ENCODE measurements around the gene MMS22L. TPM values are rescaled to one million over a fixed set of nuclear protein-coding genes. Genes with fewer than 3 reads are reported as not detected.

Gene MMS22L
- polyA plus RNA-seq, 4 donors = 0.54 to 13.3 (median 2.6) TPM

- no peak overlapping the region for H3K27ac ChIP-seq (ENCODE audit: low read depth in 1 of 3, low read length in 2 of 3)
- FAIRE-seq (no peak), DNase-seq (no peak)
- peaks cover 0 to 5% (median 0%) of the 10 kb centered on the region in 3 donors for H3K27me3 ChIP-seq (ENCODE audit: control insufficient read depth in 3 of 3, insufficient read depth in 3 of 3, low read length in 3 of 3)
- H3K9me3 ChIP-seq (ENCODE audit: control insufficient read depth in 2 of 2, insufficient read depth in 1 of 2, low read depth in 1 of 2, low read length in 1 of 2) = peaks cover 0 to 1% of the 10 kb centered on the region in 2 donors
- H3K4me1 ChIP-seq (ENCODE audit: control insufficient read depth in 3 of 3, insufficient read depth in 2 of 3, low read depth in 1 of 3, low read length in 2 of 3) = no peaks in the 10 kb centered on the region
- no peaks in the 10 kb centered on the region for H3K36me3 ChIP-seq (ENCODE audit: control insufficient read depth in 3 of 3, insufficient read depth in 2 of 3, low read depth in 1 of 3, low read length in 3 of 3)
- 48 to 64% (median 55%) methylated on average over 3 of the region's 3 CpGs for WGBS, 3 donors
- H3K4me3 ChIP-seq (ENCODE audit: low read depth in 1 of 3, low read length in 3 of 3) = no peak overlapping the region
These were observed 11.4 kb upstream of the MMS22L start for GRCh38 chr6:97294451-97294850.

GRCh38 chr6:97293198-97293696 is 10.2 kb upstream of the MMS22L start:
- no peaks in the 10 kb centered on the region for H3K36me3 ChIP-seq (ENCODE audit: control insufficient read depth in 3 of 3, insufficient read depth in 2 of 3, low read depth in 1 of 3, low read length in 3 of 3)
- H3K9me3 ChIP-seq (ENCODE audit: control insufficient read depth in 2 of 2, insufficient read depth in 1 of 2, low read depth in 1 of 2, low read length in 1 of 2) = peaks cover 0 to 6% of the 10 kb centered on the region in 2 donors
- WGBS, 3 donors = 79 to 88% (median 85%) methylated on average over 2 of the region's 2 CpGs
- DNase-seq (peak in 1 of 2 donors; percentile 3), FAIRE-seq (no peak)
- H3K27ac ChIP-seq (ENCODE audit: low read depth in 1 of 3, low read length in 2 of 3) = no peak overlapping the region
- peaks cover 0 to 5% (median 0%) of the 10 kb centered on the region in 3 donors for H3K27me3 ChIP-seq (ENCODE audit: control insufficient read depth in 3 of 3, insufficient read depth in 3 of 3, low read length in 3 of 3)
- no peaks in the 10 kb centered on the region for H3K4me1 ChIP-seq (ENCODE audit: control insufficient read depth in 3 of 3, insufficient read depth in 2 of 3, low read depth in 1 of 3, low read length in 2 of 3)
- H3K4me3 ChIP-seq (ENCODE audit: low read depth in 1 of 3, low read length in 3 of 3) = no peak overlapping the region

GRCh38 chr6:97292671-97293070 is 9.7 kb upstream of the MMS22L start:
- Histone ChIP-seq H3K27ac (ENCODE audit: low read depth in 1 of 3, low read length in 2 of 3) (no peak overlapping the region), H3K36me3 (ENCODE audit: control insufficient read depth in 3 of 3, insufficient read depth in 2 of 3, low read depth in 1 of 3, low read length in 3 of 3) (no peaks in the 10 kb centered on the region), H3K4me1 (ENCODE audit: control insufficient read depth in 3 of 3, insufficient read depth in 2 of 3, low read depth in 1 of 3, low read length in 2 of 3) (no peaks in the 10 kb centered on the region), H3K4me3 (ENCODE audit: low read depth in 1 of 3, low read length in 3 of 3) (no peak overlapping the region), H3K9me3 (ENCODE audit: control insufficient read depth in 2 of 2, insufficient read depth in 1 of 2, low read depth in 1 of 2, low read length in 1 of 2) (peaks cover 0 to 6% of the 10 kb centered on the region in 2 donors), H3K27me3 (ENCODE audit: control insufficient read depth in 3 of 3, insufficient read depth in 3 of 3, low read length in 3 of 3) (peaks cover 0 to 3% (median 0%) of the 10 kb centered on the region in 3 donors)
- 36 to 54% (median 50%) methylated on average over 1 of the region's 1 CpG for WGBS, 3 donors
- no peak for DNase-seq
- no peak for FAIRE-seq

GRCh38 chr6:97291896-97292295 is 8.9 kb upstream of the MMS22L start:
- H3K9me3 ChIP-seq (ENCODE audit: control insufficient read depth in 2 of 2, insufficient read depth in 1 of 2, low read depth in 1 of 2, low read length in 1 of 2) = peaks cover 0 to 6% of the 10 kb centered on the region in 2 donors
- DNase-seq (no peak), FAIRE-seq (no peak)
- peaks cover 0 to 3% (median 0%) of the 10 kb centered on the region in 3 donors for H3K27me3 ChIP-seq (ENCODE audit: control insufficient read depth in 3 of 3, insufficient read depth in 3 of 3, low read length in 3 of 3)
- H3K4me1 ChIP-seq (ENCODE audit: control insufficient read depth in 3 of 3, insufficient read depth in 2 of 3, low read depth in 1 of 3, low read length in 2 of 3) = no peaks in the 10 kb centered on the region
- no peak overlapping the region for H3K27ac ChIP-seq (ENCODE audit: low read depth in 1 of 3, low read length in 2 of 3)
- WGBS, 3 donors = 77 to 84% (median 83%) methylated on average over 4 of the region's 4 CpGs
- H3K4me3 ChIP-seq (ENCODE audit: low read depth in 1 of 3, low read length in 3 of 3) = no peak overlapping the region
- H3K36me3 ChIP-seq (ENCODE audit: control insufficient read depth in 3 of 3, insufficient read depth in 2 of 3, low read depth in 1 of 3, low read length in 3 of 3) = no peaks in the 10 kb centered on the region

- DNase-seq (no peak), FAIRE-seq (no peak)
- Histone ChIP-seq H3K9me3 (ENCODE audit: control insufficient read depth in 2 of 2, insufficient read depth in 1 of 2, low read depth in 1 of 2, low read length in 1 of 2) (peaks cover 0 to 6% of the 10 kb centered on the region in 2 donors), H3K4me1 (ENCODE audit: control insufficient read depth in 3 of 3, insufficient read depth in 2 of 3, low read depth in 1 of 3, low read length in 2 of 3) (no peaks in the 10 kb centered on the region), H3K36me3 (ENCODE audit: control insufficient read depth in 3 of 3, insufficient read depth in 2 of 3, low read depth in 1 of 3, low read length in 3 of 3) (no peaks in the 10 kb centered on the region), H3K4me3 (ENCODE audit: low read depth in 1 of 3, low read length in 3 of 3) (no peak overlapping the region), H3K27me3 (ENCODE audit: control insufficient read depth in 3 of 3, insufficient read depth in 3 of 3, low read length in 3 of 3) (no peaks in the 10 kb centered on the region), H3K27ac (ENCODE audit: low read depth in 1 of 3, low read length in 2 of 3) (no peak overlapping the region)
- 83 to 93% (median 90%) methylated on average over 4 of the region's 4 CpGs for WGBS, 3 donors
These were observed 6.3 kb upstream of the MMS22L start for GRCh38 chr6:97289332-97289731.

GRCh38 chr6:97288188-97288587 is 5.2 kb upstream of the MMS22L start:
- Histone ChIP-seq H3K27ac (ENCODE audit: low read depth in 1 of 3, low read length in 2 of 3) (no peak overlapping the region), H3K27me3 (ENCODE audit: control insufficient read depth in 3 of 3, insufficient read depth in 3 of 3, low read length in 3 of 3) (no peaks in the 10 kb centered on the region), H3K4me3 (ENCODE audit: low read depth in 1 of 3, low read length in 3 of 3) (no peak overlapping the region), H3K36me3 (ENCODE audit: control insufficient read depth in 3 of 3, insufficient read depth in 2 of 3, low read depth in 1 of 3, low read length in 3 of 3) (no peaks in the 10 kb centered on the region), H3K9me3 (ENCODE audit: control insufficient read depth in 2 of 2, insufficient read depth in 1 of 2, low read depth in 1 of 2, low read length in 1 of 2) (peaks cover 0 to 6% of the 10 kb centered on the region in 2 donors), H3K4me1 (ENCODE audit: control insufficient read depth in 3 of 3, insufficient read depth in 2 of 3, low read depth in 1 of 3, low read length in 2 of 3) (no peaks in the 10 kb centered on the region)
- DNase-seq = peak in 1 of 2 donors; percentile 4
- no peak for FAIRE-seq

GRCh38 chr6:97282238-97282725 is 734 bp downstream of the MMS22L start:
- H3K27me3 ChIP-seq (ENCODE audit: control insufficient read depth in 3 of 3, insufficient read depth in 3 of 3, low read length in 3 of 3) = no peaks in the 10 kb centered on the region
- FAIRE-seq (no peak), DNase-seq (peak in 1 of 2 donors; percentile 29)
- H3K27ac ChIP-seq (ENCODE audit: low read depth in 1 of 3, low read length in 2 of 3) = peak overlapping the region in 2 of 3 donors; percentile 66 to 70
- peaks cover 0 to 7% (median 0%) of the 10 kb centered on the region in 3 donors for H3K36me3 ChIP-seq (ENCODE audit: control insufficient read depth in 3 of 3, insufficient read depth in 2 of 3, low read depth in 1 of 3, low read length in 3 of 3)
- WGBS, 3 donors = 1% methylated on average over 12 to 13 of the region's 13 CpGs
- peaks cover 0 to 3% (median 3%) of the 10 kb centered on the region in 3 donors for H3K4me1 ChIP-seq (ENCODE audit: control insufficient read depth in 3 of 3, insufficient read depth in 2 of 3, low read depth in 1 of 3, low read length in 2 of 3)
- peak overlapping the region; percentile 62 to 93 (median 82) for H3K4me3 ChIP-seq (ENCODE audit: low read depth in 1 of 3, low read length in 3 of 3)
- H3K9me3 ChIP-seq (ENCODE audit: control insufficient read depth in 2 of 2, insufficient read depth in 1 of 2, low read depth in 1 of 2, low read length in 1 of 2) = no peaks in the 10 kb centered on the region

GRCh38 chr6:97280766-97281165 is 2.2 kb downstream of the MMS22L start:
- DNase-seq (no peak), FAIRE-seq (no peak)
- Histone ChIP-seq H3K36me3 (ENCODE audit: control insufficient read depth in 3 of 3, insufficient read depth in 2 of 3, low read depth in 1 of 3, low read length in 3 of 3) (peaks cover 0 to 8% (median 3%) of the 10 kb centered on the region in 3 donors), H3K27me3 (ENCODE audit: control insufficient read depth in 3 of 3, insufficient read depth in 3 of 3, low read length in 3 of 3) (no peaks in the 10 kb centered on the region), H3K4me3 (ENCODE audit: low read depth in 1 of 3, low read length in 3 of 3) (no peak overlapping the region), H3K4me1 (ENCODE audit: control insufficient read depth in 3 of 3, insufficient read depth in 2 of 3, low read depth in 1 of 3, low read length in 2 of 3) (peaks cover 0 to 3% (median 3%) of the 10 kb centered on the region in 3 donors), H3K9me3 (ENCODE audit: control insufficient read depth in 2 of 2, insufficient read depth in 1 of 2, low read depth in 1 of 2, low read length in 1 of 2) (no peaks in the 10 kb centered on the region), H3K27ac (ENCODE audit: low read depth in 1 of 3, low read length in 2 of 3) (no peak overlapping the region)
- 78 to 92% (median 88%) methylated on average over 1 of the region's 1 CpG for WGBS, 3 donors

GRCh38 chr6:97275804-97276203 is 7.2 kb downstream of the MMS22L start:
- no peak overlapping the region for H3K4me3 ChIP-seq (ENCODE audit: low read depth in 1 of 3, low read length in 3 of 3)
- H3K4me1 ChIP-seq (ENCODE audit: control insufficient read depth in 3 of 3, insufficient read depth in 2 of 3, low read depth in 1 of 3, low read length in 2 of 3) = no peaks in the 10 kb centered on the region
- 92 to 97% (median 93%) methylated on average over 4 of the region's 4 CpGs for WGBS, 3 donors
- H3K27ac ChIP-seq (ENCODE audit: low read depth in 1 of 3, low read length in 2 of 3) = no peak overlapping the region
- no peaks in the 10 kb centered on the region for H3K27me3 ChIP-seq (ENCODE audit: control insufficient read depth in 3 of 3, insufficient read depth in 3 of 3, low read length in 3 of 3)
- FAIRE-seq (no peak), DNase-seq (no peak)
- no peaks in the 10 kb centered on the region for H3K9me3 ChIP-seq (ENCODE audit: control insufficient read depth in 2 of 2, insufficient read depth in 1 of 2, low read depth in 1 of 2, low read length in 1 of 2)
- H3K36me3 ChIP-seq (ENCODE audit: control insufficient read depth in 3 of 3, insufficient read depth in 2 of 3, low read depth in 1 of 3, low read length in 3 of 3) = peaks cover 0 to 18% (median 5%) of the 10 kb centered on the region in 3 donors
